ENCODE measurements around the gene PAK5.

Gene PAK5

GRCh38 chr20:9775176-9775575 lies 63.7 kb downstream of the PAK5 start:
- no peak for DNase-seq

- DNase-seq, result no peak
These were observed 68.9 kb downstream of the PAK5 start for GRCh38 chr20:9769954-9770353.

GRCh38 chr20:9761476-9761875 lies 77.4 kb downstream of the PAK5 start:
- no peak for DNase-seq

DNA sequence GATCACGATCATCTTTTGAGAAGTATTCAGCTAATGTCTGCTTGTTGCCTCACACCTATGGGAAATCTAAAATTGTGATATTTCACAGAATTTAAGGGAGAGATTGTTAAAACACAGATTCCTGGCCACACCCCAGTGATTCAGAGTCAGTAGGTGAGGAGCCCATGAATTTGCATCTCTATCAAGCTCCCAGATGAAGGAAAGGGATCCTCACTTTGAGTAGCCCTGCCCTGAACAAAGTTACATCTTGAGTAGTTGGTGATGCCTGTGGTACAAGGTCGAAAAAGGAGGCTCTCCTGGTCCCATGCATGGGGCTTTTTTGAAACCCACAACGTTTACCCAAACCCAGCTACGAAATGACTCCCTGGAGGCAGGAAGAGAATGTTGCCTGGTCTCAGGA lies 79.5 kb downstream of the PAK5 start:
- DNase-seq, result no peak

DNA sequence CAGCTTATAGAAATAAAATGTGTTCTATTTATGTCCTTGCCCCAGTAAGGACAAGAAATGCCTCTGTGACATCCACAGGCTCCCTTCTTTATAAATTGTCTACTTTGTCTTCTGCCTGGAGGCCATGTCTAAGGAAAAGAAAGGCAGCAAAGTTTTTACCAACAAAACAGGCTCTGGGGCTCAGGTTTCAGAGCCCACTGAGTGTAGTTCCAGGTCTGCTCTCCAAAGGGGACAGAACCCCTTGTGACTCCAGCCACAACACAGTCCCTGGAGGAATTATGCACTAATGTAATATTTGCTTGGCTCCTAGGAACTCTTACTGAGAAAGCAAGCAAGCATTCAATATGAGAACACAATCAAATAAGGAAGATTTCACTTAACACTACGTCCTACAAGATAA lies 80.1 kb downstream of the PAK5 start:
- DNase-seq, result no peak

DNA sequence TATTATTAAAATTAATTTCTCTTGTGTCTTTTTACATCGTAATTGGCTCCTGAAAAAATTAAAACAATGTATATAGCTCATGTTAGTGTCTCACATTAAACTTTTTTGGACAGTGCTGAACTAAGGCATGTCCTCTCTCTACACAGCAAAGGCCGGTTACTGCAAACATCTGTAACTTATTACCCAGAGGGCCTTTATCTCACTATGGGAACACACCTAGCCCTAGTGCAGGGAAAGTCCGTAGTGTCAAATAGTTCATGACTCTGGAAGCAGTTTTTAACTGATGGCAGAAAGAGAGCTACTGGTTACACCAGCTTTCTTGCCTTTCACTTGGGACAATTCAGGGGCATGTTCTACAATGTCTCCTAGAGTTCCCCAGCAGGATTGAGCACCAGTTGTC lies 82.2 kb downstream of the PAK5 start:
- DNase-seq, result no peak

DNA sequence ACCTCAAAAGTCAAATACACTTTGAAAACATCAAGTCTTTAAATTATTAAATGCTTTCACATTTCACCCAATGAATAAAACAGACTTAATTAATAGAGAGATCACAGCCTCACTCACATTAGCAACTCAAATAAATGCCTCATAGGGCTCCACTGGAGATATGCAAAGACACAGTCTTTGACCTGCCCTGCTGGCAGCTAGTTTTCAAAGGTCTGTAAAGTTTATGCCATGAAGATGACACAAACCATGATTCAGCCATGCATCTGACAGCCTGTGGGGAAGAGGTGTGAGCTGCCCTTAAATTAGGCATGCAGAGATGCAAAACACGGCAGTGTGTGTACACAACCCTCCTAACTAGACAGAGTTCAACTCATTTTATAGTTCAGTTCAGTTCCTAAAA lies 83.6 kb downstream of the PAK5 start:
- DNase-seq, result no peak

- DNase-seq, result no peak
These were observed 94.3 kb downstream of the PAK5 start for GRCh38 chr20:9744551-9744950.

DNA sequence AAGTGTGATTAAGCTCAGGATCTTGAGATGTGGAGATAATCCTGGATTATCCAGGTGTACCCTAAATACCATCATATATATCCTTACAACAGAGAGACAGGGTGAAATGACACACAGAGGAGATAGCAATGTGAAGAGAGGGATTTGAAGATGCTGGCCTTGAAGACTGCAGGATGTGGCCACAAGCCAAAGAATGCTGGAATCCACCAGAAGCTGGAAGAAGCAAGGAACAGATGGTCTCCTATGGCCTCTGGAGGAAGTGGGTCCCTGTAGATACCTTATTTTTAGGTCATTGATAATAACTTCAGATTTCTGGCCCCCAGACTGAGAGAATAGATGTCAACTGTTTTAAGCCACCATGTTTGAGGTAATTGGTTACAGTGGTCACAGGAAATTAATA lies 95.0 kb downstream of the PAK5 start:
- DNase-seq, result no peak

GRCh38 chr20:9742821-9743220 lies 96.1 kb downstream of the PAK5 start:
- no peak for DNase-seq

- DNase-seq, result no peak
These were observed 96.9 kb downstream of the PAK5 start for GRCh38 chr20:9741996-9742395.

GRCh38 chr20:9740486-9740885 lies 98.4 kb downstream of the PAK5 start:
- DNase-seq, result no peak

DNA sequence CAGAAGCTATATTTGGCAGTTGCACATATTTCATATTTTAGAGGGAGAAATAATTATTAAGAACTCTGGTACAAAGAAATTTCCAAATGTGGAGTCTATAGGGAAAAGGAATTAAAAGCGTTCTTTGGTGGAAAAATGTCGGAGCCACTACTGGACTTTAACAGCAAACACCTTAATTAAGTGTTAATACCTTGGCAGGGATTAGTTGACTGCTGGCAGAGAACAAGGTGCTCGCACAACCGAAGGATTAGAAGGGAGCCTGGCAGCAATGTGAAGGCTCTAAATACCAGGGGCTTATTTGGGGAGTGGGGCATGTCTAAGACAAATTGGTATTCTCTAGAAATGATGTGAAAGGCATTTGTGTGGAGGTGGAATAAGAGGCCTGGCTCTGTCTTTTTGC lies 98.9 kb downstream of the PAK5 start:
- DNase-seq, result no peak

DNA sequence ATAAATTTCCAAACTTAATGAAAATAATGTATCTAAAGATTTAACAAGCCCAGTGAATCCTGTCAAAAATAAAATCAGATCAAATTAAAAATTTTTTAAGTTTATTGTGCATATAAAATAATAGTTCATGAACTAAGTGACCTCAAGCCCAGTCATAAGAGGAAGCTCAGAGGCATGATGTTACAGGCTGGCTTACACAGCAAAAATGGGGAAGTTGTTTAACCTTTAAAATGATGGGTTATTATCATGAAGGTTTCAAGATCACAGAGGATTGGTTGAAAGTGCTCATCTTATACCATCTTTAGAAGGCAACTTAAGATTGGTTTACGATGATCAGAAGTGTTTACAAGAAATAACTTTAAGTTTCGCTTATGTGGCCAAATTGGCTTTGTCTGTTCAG lies 102.5 kb downstream of the PAK5 start:
- no peak for DNase-seq

- DNase-seq, result no peak
These were observed 115.2 kb downstream of the PAK5 start for GRCh38 chr20:9723501-9724202.

GRCh38 chr20:9711872-9712271 lies 127.0 kb downstream of the PAK5 start:
- no peak for DNase-seq

GRCh38 chr20:9710685-9711084 lies 128.2 kb downstream of the PAK5 start:
- DNase-seq, result no peak

GRCh38 chr20:9705722-9706476 lies 133.0 kb downstream of the PAK5 start:
- no peak for DNase-seq

DNA sequence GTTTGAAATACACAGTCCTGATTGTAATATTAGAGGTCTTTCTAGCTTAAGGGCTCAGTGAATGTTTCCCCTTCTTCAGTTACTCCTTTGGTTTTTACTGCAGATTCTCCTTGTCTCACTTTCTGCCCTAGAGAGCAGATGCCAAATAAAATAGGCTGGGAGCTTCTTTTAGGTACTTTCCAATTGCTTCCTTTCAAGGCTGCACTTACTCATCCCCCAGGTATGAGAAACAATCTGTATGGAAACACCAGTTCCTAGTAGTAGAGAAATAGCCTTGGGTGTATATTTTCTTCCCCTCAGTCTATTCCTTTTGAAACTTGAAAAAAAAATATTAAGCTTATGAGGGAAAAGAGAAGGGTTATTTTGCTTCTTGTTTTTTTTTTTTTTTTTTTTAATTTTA lies 139.7 kb downstream of the PAK5 start:
- DNase-seq, result no peak

DNA sequence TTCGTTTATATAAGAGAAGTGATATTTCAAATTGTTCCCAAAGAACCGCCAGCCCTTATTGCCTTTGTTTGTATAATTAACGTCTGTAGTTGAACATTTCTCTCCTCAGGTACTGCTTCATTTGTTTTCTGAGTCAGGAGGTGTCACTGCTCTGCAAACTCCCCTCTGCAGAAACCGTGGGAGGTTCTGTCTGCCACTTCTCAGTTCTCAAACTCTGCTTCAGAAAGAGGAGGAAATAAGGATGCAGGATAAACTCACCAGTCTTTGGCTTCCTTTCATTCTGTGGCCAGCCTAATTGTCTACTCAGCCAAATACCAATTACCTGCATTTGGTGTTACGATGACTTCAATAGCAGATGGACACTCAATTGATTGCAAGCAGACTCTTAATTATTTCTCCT lies 149.8 kb downstream of the PAK5 start:
- DNase-seq, result no peak

- DNase-seq, result no peak
These were observed 152.0 kb downstream of the PAK5 start for GRCh38 chr20:9686866-9687265.

DNA sequence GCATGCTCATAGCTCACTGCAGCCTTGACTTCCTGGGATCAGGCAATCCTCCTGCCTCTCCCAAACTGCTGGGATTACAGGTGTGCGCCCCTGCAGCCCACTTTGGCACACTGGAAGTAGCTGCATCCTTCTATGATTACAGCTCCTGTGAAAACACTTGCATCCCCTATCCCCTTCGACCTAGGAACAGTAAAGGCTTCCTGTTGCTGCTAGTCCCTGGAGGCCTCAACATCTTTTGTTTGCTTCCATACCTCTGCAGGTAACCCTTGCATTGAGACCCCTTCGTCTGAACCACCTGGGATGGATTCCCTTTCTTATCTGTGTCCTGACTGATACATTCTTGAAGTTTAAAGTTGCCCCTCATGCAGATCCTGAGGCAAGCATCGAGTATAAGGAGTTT lies 152.4 kb downstream of the PAK5 start:
- DNase-seq, result no peak

DNA sequence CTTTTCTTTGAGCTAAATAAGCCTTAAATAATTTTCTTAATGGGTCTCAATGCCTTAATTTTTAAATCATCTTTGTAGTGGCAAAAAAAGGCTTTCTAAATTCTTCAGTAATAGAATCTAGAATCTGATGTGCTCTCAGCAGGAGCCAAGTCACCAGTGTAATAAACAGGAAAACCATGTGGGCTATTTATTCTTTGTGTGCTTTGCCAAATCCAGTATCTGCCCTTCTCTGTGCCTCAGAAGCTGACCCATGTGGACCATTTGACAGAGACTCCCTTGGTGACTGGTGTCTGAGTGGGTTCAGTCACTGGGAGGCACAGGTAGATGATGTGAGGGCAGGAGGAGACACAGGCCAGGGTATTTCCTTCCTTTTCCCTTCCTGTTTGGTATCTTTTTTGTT lies 152.9 kb downstream of the PAK5 start:
- DNase-seq, result no peak

DNA sequence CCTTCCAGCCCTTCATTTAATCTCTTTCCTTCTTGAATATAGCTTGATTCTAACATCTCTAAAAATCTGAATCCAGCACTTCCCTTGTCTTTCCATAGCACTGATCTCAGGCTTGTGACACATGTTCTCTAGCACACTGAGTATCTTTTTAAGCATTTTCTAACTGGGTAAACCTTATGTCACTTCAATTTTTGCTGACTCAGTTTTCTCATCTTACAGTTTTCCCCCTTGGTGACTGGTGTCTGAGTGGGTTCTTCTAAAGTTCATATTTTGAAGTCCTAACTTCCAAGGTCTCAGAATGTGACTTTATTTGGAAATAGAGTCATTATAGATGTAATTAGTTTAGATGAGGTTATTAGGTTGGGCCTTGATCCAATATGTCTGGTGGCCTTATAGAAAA lies 153.9 kb downstream of the PAK5 start:
- no peak for DNase-seq

- no peak for DNase-seq
These were observed 161.7 kb downstream of the PAK5 start for GRCh38 chr20:9677100-9677623.

All from NCI-H345 (cell line).